HG02759 (cell line): ENCODE data around the gene ST3GAL5.

Experiments
- ATAC-seq: cut with Tn5 transposase; IDR thresholded peaks from one replicate; pipeline ENCODE4 v1.9.1; 2021; ENCODE audit warnings: mild to moderate bottlenecking, moderate library complexity; ENCODE audit not compliant: unreplicated experiment

ST3GAL5 gene

DNA sequence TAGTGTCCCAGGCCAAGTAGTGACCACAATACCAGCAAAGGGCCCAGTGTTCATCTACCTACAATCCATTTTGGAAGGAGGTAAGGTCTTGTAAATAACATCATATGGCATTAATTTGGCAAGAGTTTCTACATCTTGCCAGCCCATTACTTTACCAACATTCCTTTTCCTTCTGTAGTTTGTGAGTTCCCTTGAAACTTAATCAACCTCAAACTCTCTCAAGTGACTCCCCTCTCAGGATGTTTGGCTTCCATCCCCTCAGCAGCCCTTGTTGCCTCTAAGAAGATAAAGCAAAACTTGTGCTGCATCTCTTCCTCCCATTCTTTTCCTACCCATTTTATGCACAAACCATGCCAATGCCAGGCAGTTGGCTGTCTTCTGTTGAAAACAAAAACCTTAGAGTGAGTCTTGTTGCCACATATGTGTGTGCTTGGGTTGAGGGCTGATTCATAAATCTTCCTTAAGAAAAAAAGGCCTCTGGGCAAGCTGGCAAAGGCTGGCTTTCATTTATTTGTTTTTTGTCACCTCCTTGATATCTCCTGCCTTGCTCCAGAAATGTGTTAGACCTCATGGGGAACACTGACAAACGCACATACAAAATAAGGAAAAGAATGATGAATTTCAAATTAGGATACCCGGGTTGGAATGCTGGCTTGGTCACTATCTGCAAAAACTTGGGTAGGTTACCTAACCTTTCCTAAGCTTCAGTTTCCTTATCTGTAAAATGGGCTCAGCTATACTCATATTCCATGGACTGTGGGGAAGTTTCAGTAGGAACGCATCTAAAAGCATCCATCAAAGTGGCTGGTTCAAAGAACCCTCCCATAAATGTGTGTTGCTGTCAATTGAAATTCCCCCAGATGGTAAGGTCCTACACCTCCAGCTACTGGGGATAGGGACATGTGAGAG lies 29.4 kb upstream of the ST3GAL5 start:
- no peak for ATAC-seq

DNA sequence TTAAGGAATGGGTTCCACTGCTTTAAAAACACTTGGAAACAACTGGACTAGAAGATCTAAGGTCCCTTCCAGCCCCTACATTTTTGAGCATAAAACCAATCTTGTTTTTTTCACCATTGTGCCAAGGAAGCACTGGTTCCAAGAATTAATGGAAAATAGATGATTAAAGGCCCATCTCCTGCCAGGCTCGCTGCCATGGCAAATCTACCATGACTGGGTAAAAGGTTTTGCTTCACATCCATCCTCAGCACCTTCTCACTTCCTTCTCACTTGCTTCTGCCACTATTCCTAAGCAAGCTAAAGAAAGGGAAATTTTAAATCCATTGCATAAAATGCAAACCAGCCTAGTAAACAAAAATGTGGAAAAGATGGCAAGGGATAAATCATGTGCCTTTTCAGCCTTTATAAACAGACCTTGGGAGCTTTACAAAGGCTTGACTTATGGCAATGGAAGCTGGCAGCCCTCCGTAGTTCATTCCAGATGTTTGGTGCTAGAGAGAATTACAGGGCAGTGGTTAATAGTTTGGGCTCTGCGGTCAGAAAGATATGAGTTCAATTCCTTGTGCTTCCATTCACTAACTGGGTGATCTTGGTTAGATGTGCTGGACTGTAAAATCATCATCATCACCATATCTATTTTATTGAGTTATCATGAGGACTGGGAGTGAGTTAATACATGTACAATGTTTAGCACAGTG lies 27.0 kb upstream of the ST3GAL5 start:
- ATAC-seq: no peak

DNA sequence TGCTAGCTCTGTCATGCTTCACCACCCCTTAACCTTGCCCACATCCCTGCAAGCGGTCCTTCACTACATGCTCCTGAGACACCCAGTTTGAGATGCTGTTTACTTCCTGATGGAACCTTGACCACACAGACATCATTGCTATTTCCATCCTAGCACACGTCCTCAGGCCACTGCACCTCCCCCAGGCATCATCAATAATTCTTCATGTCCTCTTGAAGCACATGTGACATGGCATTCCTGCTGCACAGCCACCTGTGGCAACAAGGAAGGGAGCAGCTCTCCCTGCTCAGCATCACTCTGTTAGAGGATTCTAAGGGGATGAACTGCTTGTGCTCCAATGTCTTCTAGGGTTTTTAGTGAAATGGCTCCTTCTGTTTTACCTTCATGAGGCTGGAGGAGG lies 26.1 kb upstream of the ST3GAL5 start:
- no peak for ATAC-seq

DNA sequence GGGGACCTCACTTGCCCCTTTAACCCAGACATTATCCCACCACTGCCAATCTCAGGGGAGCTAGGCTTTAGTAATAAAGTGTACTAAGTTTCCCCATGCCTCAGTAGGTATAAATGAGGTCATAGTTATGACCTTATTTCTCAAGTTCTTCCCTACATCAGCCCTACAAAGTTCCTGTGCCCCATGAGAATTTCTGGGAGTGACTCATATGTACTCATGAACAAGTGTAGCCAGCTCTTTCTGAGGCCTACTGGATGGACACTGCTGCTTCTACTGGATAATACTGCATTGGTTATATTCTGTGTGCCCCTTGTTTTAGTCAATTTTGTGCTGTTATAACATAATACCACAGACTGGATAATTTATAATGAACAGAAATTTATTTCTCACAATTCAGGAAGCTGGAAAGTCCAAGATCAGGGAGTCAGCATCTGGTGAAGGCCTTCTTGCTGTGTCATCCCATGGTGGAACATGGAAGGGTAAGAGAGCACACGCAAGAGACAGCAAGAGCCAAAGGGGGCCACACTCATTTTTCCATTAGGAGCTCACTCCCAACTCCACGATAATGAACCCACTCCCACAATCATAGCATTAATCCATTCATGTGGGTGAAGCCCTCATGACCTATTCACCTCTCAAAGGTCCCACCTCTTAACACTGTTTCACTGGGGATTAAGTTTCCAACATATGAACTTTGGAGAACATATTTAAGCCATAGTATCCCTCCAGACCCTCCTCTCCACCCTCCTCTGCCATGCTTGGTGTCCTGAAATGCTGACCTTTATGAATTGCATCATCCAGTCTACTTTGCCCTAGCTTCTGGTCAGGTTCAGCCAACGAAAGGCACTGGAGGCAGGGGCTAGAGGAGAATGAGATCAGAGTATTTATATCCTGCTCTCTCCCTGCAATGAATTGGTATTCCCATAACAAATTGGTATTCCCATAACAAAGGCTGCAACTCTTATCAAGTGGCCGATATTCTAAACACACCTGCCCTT lies 25.4 kb upstream of the ST3GAL5 start:
- no peak for ATAC-seq

DNA sequence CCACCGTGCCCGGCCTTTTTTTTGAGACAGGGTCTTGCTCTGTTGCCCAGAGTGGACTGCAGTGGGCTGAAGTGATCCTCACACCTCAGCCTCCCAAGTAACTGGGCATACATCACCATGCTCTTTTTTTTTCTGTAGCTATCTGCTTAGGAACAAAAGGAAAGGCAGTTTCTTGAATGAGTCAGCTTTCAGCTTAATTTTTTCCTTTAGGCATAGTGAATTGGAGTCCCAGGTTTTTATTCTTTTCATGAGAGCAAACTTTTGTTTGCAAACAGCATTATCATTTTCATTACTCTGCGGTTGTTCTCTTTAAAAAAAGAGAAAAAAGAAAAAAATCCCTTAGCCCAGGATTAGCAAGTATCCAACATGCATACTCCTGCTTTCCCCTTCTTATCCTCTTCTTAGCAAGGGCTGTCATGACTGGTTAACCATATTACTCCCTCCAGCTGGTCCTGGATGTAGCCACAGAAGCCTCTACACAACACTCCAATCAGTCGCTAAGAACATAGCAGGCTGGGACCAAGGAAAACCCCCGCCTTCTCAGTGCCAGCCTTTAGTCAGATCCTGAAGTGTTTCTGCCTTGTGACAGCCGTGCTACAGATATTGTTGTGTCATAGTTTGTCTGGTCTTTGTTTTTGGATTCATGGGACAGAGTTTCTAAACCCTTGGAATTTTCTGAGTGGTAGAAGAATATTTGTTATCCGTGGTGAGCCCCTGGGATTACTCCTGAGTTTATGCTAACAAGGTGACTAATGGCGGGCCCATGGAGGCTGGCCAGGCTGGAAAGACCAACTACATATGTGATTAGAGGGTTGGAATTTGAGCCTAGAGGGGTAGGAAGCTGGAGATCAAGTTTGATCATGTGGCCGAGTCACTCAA lies 23.3 kb upstream of the ST3GAL5 start:
- no peak for ATAC-seq

DNA sequence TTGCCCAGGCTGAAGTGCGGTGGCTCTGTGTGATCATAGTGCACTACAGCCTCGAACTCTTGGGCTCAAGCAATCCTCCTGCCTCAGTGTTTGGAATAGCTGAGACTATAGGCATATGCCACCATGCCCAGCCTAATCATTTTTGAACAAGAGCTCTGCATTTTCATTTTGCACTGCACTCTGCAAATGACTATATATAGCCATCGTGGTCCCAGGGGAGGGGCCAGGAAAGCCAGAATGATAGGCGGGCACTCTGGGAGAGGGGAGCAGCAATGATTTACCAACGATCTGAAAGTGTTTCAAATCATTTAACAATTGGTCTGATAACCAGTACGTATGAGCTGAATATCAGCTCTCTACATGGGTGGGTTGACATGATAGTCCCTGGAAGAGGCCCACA lies 22.3 kb upstream of the ST3GAL5 start:
- ATAC-seq: no peak

DNA sequence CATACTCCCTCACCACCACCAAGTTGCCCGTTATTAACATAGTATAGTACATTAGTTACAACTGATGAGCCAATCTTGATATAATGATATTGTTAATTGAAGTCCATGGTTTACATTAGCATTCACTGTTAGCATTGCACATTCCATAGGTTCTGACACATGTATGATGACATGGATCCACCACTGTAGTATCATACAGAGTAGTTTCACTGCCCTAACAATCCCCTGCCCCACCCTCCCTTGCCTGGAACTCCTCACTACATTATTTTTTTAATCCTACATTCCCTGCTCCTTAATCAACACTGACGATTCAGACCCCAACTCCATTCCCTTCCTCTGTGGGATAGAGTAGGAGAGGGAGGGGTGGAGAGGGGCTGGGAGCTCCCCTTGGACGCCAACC lies 20.2 kb upstream of the ST3GAL5 start:
- ATAC-seq: no peak

DNA sequence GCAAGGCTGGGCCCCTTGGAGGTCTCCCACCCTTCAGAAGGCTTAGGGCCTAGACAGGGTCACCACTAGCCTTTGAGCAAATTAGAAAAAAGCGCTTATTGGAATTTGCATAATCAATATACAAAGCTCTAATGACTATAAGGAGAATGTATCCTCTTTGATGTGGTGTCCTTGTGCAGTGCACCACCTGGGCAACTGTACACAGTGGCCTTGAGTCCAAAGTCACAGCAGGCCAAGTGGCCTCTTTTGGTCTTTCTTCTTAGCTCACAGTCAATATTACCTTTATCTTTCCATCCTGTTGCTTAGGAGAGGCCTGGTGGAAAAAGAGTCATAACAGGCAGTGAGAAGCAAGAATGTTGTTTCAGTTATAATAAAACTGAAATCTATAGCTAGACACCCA lies 19.7 kb upstream of the ST3GAL5 start:
- no peak for ATAC-seq

DNA sequence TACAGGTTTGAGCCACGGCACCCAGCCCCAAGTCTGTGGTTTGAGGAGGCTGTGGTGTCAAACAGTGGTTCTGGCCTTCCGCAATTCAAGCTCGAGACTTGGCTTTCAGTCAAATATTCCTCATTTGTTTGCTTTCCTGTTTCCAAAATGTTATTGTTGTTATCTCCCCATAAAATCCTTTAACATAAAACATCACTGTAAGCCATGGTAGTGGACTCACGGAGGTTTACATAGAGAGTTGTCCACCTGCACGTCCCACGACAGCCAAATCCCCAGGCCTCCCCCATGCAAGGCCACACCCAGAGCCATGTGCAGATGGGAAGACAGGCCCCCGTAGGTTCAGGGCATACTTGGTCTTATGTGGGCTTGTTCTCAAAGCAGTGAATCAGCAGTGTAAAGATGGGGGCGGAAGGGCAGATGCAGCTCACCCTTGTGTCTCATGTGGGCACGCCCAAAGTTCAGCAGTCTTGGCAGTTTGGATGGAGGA lies 18.9 kb upstream of the ST3GAL5 start:
- ATAC-seq: no peak

DNA sequence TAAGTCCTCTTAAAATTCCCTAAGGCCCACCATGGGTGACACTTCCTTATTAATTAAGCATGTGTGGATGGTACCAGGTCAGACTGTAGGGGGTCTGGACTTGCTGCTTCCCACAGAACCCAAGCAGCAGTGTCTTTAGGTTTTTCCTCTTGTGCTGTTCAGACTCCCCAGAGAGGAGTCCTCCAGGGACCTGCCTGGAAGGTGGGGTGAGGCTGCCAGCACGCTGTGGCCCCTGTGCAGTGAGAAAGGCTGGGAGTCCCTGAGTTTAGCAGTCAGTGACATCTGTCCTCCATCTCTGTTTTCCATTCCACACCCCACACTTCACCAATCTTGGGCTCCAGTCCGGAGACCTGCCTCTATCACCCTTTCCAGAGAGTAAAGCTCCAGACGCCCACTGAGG lies 18.0 kb upstream of the ST3GAL5 start:
- no peak for ATAC-seq

DNA sequence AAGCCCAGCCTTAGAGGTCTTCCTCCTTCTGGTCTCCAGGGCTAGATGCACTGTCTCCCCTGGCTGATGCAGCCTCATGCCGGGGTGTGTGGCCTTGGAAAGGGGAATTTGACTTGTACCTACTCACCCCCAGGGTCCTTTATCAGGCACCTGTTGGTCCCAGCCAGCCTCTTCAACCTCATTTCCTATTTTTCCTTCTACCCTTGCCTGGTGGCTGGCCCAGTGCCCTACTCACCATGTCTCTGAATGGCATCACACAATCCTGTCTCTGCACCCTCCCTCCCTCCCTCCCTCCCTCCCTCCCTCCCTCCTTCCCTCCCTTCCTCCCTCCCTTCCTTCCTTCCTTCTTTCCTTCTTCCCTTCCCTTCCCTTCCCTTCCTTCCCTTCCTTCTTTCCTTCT lies 17.1 kb upstream of the ST3GAL5 start:
- ATAC-seq: no peak

DNA sequence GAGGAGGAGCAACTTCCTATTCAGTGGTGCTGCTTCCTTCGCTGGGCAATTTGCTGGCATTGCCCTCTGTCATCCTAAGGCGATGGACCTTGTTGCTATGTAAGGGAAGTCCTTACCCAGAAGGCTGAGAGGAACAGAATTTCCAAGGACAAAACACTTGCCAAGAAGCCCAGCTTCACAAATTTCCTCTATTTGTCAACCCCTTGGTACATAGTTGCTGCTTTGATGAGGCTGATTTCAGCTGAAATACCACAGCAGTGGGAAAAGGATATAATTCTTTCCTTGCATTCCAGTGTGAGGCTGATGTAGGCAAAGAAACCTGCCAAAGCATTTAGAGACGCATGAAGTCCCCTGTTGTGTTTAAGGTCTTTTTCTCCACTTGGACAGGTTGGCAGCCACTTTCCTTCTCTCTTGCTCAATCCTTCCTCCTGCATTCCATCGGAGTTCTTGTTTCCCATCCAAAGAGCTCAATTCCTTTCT lies 16.4 kb upstream of the ST3GAL5 start:
- ATAC-seq: no peak

DNA sequence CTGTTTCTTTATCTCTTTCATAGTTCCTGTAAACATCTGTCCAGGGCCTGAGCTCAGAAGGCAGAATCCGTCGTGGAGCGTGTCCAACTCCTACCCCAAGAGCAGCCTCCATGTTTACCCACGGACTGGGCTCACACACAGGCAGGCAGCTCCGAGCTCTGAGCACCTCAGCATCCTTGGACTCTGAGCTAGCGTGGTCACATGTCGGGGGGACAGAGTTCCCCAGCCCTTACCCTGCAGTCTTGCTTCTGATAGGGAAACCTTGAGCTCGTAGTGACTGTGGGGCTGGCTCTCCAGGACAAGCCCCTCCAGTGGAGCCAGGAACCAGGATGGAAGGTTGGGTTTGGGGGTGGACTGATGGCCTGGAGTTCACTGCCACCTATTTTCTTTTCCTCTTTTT lies 15.1 kb upstream of the ST3GAL5 start:
- ATAC-seq: no peak

DNA sequence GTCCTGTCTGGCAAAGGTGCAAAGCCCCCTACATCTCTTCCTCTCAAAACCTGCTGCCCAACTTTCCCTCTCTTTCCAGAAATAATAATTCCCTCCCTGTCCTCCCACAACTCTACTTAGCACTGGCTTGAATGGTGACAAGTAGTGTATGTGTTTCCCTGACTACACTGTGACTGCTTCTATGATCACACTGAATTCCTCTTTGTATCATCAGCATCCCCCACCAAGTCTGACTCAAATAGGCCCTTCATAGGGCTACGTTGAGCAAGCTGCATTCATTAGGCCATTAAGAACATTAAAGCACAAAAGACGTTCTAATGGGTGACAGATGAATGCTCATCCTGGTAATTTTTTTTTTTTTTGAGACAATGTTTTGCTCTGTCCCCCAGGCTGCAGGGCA lies 13.7 kb upstream of the ST3GAL5 start:
- no peak for ATAC-seq

DNA sequence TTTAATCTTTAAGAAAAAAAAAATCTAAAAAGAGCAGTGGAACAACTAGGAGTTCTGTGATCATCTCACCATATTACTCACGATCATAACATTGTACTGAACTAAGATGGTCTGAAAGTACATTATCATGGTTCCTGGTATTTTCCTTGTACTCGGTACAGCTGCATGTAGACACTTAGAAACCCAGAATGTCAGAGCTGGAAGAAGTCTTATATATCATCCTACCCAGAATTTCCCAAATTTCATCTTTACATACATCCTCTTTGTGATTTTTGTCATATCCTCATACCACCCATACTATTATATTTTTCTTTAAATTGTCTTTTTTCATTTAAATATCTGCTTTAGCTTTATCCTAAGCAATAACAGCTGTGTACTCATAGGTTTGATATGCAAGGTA lies 12.4 kb upstream of the ST3GAL5 start:
- no peak for ATAC-seq

DNA sequence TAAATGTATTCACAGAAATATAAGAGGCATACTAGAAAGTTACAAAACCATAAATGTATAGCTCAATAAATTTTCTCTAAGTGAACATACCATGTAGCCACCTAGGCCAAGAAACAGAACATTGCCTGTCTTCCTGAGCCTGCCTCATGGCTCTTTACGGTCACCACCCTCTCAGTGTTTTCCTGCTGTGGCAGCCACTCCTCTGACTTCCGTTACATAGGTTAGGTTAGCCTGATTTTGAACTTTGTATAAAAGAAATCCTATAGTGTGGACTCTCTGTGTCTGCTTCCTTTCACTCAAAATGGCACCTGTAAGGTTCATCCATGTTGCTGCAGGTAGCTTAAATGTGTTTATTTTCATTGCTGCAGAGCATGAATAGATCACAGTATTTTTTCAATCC lies 11.6 kb upstream of the ST3GAL5 start:
- no peak for ATAC-seq

DNA sequence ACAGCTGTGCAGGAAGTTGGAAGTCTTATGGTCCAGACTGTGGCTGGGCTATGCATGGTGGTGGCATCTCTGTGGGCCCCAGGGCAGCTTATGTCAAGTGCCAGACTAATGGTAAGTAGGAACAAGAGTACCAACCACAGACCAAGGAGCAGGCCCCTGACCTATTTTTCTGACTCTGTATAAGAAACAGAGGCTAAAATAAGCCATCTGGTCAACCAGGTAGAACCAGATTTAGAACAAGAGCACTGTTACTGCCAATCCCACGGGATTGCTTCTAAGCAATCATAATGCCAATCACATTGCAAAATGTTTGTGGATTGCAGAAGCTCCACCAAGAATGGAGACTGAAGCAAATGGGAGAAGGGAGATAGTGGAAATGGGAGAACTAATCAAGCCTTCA lies 11.1 kb upstream of the ST3GAL5 start:
- no peak for ATAC-seq

DNA sequence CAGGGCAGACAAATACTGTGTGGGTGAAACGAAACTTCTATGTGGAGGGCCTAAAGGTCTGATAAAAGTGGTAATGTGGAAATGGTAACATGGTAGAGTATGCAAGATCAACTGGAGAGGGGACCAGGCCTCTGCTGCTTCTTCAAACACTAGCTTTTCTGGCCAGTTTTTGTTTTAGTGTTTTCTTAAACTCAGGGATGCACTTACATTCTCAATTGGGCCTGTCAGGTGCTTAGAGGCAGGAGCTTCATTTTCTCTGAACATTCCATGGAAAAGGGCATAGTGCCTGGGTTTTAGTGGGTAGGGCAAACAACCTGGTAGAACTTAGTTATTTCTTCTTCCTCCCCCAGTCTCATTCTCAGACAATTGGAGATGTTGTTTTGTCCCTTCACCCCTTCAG lies 10.5 kb upstream of the ST3GAL5 start:
- ATAC-seq: no peak

DNA sequence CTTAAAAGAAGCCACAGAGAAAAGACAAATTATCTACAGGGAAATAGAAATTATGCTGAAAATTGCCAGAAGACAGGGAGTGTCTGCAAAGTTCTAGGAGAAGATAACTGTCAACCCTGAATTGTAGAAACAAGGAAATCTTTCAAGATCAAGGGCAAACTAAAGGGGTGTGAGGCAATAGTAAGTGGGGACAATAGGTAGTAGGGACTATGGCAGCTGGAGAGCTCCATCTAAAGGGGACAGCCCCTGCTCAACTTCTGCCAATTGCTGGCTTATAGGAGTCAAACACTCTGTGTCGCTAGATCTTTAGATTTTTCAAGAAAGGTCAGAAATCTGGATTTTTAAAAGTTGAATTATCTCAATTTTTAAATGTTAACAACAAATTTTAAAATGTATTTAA lies 10.1 kb upstream of the ST3GAL5 start:
- ATAC-seq: no peak
